SK-N-SH treated with all-trans-retinoic acid at 6 μM for 48 hours (cell line): ENCODE results near the gene STPG3.

Experiments used
- ARNTL ChIP-seq: fragments of 450-650 bp; formaldehyde crosslinking; IDR thresholded peaks from 2 replicates; pipeline ENCODE4 v1.5.0; 2020; ENCODE audit warnings: low read depth, mild to moderate bottlenecking, moderate library complexity, borderline replicate concordance
- CREB5 ChIP-seq: fragments of 250-450 bp; sonication (Bioruptor Pico); IDR thresholded peaks from 2 replicates; pipeline ENCODE4 v1.5.1; 2020; ENCODE audit warnings: low read depth, mild to moderate bottlenecking, moderate library complexity
- OSR1 ChIP-seq: fragments of 250-450 bp; sonication (Bioruptor Pico); IDR thresholded peaks from 2 replicates; pipeline ENCODE4 v1.8.0; 2022; ENCODE audit warnings: moderate library complexity, mild to moderate bottlenecking, inconsistent platforms
- POU6F1 ChIP-seq: fragments of 250-450 bp; sonication (Bioruptor Pico); IDR thresholded peaks from 2 replicates; pipeline ENCODE4 v1.8.0; 2021; ENCODE audit warnings: low read depth, mild to moderate bottlenecking, moderate library complexity, borderline replicate concordance

GRCh38 chr9:137215196-137215986 is 35.7 kb upstream of the STPG3 start:
- TF ChIP-seq POU6F1 (CRISPR knock-in tag) (no peak), OSR1 (CRISPR knock-in tag) (no peak), ARNTL (CRISPR knock-in tag) (no peak), CREB5 (no peak)
